Stomach (tissue), 4 donors: ENCODE results near the gene TBC1D9B.

Experiments used
- EP300 ChIP-seq: sonication (generic); formaldehyde crosslinking; IDR thresholded peaks from one replicate; pipeline ENCODE4 v1.6.1; 2017; ENCODE audit warnings: antibody characterized with exemption
- POLR2A ChIP-seq, 4 donors: fragments of 450-650 bp; IDR thresholded peaks; one replicate each; pipeline ENCODE4 v1.6.1; 2016; ENCODE audit warnings: antibody characterized with exemption in 4 of 4, control low read depth in 2 of 4, mild to moderate bottlenecking in 1 of 4, moderate library complexity in 1 of 4
- POLR2AphosphoS5 ChIP-seq, 3 donors: sonication (generic); formaldehyde crosslinking; IDR thresholded peaks; one replicate each; pipeline ENCODE4 v1.6.1; 2016; ENCODE audit warnings: antibody characterized with exemption in 3 of 3
- TF ChIP-seq, protein P1 (sequence below), 7 experiments: fragments of 450-650 bp in 4 of 7; fragments of 200-600 bp in 3 of 7; sonication (generic) in 3 of 7; IDR thresholded peaks; one replicate each; pipeline ENCODE4 v1.5.1; 2016 to 2019; ENCODE audit warnings: antibody characterized with exemption in 7 of 7, control low read depth in 2 of 7, mild to moderate bottlenecking in 1 of 7

DNA sequence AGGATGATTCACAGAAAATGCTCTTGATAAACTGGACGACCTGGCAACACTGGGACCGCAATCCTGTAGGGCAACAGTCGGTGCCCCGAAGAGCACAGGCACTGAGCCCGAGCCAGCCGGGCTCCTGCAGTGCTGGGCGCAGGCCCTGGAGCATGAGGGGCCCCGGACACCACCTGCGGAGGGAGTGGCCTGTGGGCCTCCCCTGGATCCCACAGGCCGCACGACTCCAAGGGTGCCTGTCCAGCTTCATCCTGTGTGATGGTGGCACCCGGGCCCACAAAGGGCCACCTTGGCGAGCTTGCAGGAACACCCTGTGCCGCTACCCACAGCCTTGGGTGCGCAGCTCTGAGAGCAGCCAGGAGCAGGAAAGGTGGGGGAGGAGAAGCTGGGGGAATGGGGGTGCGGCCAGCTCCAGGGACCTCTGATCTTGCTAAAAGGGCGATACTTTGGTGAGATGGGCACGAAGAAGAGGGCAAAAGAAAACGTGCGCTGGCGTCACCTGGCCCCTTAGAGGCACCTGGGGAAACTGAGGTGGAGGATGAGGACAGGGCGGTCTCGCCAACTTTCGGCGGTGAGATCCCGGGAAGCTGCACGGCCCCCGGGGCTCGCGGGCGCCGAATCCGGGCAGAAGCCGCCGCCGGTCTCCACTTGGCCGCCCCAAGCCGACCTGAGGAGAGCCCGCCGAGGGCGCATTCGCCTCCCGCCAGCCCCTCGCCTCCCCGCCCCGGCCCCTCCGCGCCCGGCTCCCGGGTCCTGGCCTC lies 722 bp downstream of the TBC1D9B start:
- TF ChIP-seq POLR2A (IDR thresholded peaks at IDR 0.05) (no peak), EP300 (no peak), POLR2AphosphoS5 (IDR thresholded peaks at IDR 0.05) (no peak)
- TF ChIP-seq, protein P1, sequence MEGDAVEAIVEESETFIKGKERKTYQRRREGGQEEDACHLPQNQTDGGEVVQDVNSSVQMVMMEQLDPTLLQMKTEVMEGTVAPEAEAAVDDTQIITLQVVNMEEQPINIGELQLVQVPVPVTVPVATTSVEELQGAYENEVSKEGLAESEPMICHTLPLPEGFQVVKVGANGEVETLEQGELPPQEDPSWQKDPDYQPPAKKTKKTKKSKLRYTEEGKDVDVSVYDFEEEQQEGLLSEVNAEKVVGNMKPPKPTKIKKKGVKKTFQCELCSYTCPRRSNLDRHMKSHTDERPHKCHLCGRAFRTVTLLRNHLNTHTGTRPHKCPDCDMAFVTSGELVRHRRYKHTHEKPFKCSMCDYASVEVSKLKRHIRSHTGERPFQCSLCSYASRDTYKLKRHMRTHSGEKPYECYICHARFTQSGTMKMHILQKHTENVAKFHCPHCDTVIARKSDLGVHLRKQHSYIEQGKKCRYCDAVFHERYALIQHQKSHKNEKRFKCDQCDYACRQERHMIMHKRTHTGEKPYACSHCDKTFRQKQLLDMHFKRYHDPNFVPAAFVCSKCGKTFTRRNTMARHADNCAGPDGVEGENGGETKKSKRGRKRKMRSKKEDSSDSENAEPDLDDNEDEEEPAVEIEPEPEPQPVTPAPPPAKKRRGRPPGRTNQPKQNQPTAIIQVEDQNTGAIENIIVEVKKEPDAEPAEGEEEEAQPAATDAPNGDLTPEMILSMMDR (IDR thresholded peaks at IDR 0.05): no peak
